GM12878 (cell line): ENCODE results near the gene FBXO33. TPM values are rescaled to one million over a fixed set of nuclear protein-coding genes. Genes with fewer than 3 reads are reported as not detected.

Source experiments
- ATAC-seq: fragments of 200-7000 bp; cut with Tn5 transposase; 3 replicates; pipeline ENCODE4 v1.9.1; 2020; ENCODE audit warnings: mild to moderate bottlenecking, moderate library complexity
- BruUV-seq: library from RNA; stranded (reverse); fragments of 400-500 nt; replicated peaks from 2 replicates; lab custom pipeline; 2021; lab: Mats Ljungman, UMichigan
- CTCF ChIA-PET: fragments of 300-600 bp; sonication (Branson Sonifier 250); formaldehyde crosslinking; extraction: SDS; loops from one replicate; lab custom pipeline; 2021; ENCODE audit warnings: inconsistent platforms; lab: Yijun Ruan, JAX
- POLR2A ChIA-PET: fragments of 350-600 bp; formaldehyde crosslinking; extraction: SDS; loops from one replicate; lab custom pipeline; 2021; ENCODE audit warnings: inconsistent platforms; lab: Charles Lee
- RAD21 ChIA-PET: fragments of 300-600 bp; sonication (Branson Sonifier 250); formaldehyde crosslinking; loops from one replicate; lab custom pipeline; 2023; ENCODE audit warnings: antibody characterized with exemption; ENCODE audit not compliant: unreplicated experiment; lab: Charles Lee
- SMC1A ChIA-PET: fragments of 300-600 bp; sonication (Branson Sonifier 250); formaldehyde crosslinking; loops from one replicate; lab custom pipeline; 2023; ENCODE audit not compliant: unreplicated experiment, uncharacterized antibody; lab: Charles Lee
- DNase-seq: peaks from one replicate; pipeline ENCODE4 v3.0.0-alpha.2; 2011; ENCODE audit warnings: low read depth, low spot score
- FAIRE-seq: peaks from 3 replicates; lab custom pipeline; 2011; peaks lifted over from hg19 to GRCh38; lab: Jason Lieb, UNC
- H2AFZ ChIP-seq: 2 replicates; pipeline ENCODE4 v1.6.0; 2011; ENCODE audit warnings: low read depth, low read length, control low read depth; ENCODE audit not compliant: control insufficient read depth
- H3K27ac ChIP-seq: 2 replicates; pipeline ENCODE4 v1.5.1; 2011; ENCODE audit warnings: control low read depth; ENCODE audit not compliant: control insufficient read depth, insufficient read depth
- H3K27me3 ChIP-seq, 2 experiments: replicated peaks in 1 of 2; 2 replicates each; pipeline versions ENCODE4 v1.6.0 to v1.6.1; 2011; ENCODE audit warnings: low read length in 1 of 2; ENCODE audit not compliant: control insufficient read depth in 2 of 2, insufficient read depth in 2 of 2
- H3K36me3 ChIP-seq, 2 experiments: 2 replicates each; pipeline ENCODE4 v1.5.1; 2011; ENCODE audit warnings: low read length in 1 of 2; ENCODE audit not compliant: control insufficient read depth in 2 of 2, insufficient read depth in 2 of 2
- H3K4me1 ChIP-seq: 2 replicates; pipeline ENCODE4 v1.6.1; 2011; ENCODE audit warnings: mild to moderate bottlenecking, low read length, moderate library complexity, mixed read lengths; ENCODE audit not compliant: control insufficient read depth, insufficient read depth
- H3K4me2 ChIP-seq: 2 replicates; pipeline ENCODE4 v1.6.0; 2011; ENCODE audit warnings: control low read depth; ENCODE audit not compliant: control insufficient read depth, insufficient read depth
- H3K4me3 ChIP-seq: fragments of 200-600 bp; sonication (generic); 2 replicates; pipeline ENCODE4 v1.5.1; 2016
- H3K79me2 ChIP-seq: 2 replicates; pipeline ENCODE4 v1.6.0; 2011; ENCODE audit warnings: low read length; ENCODE audit not compliant: control insufficient read depth, insufficient read depth
- H3K9ac ChIP-seq: 2 replicates; pipeline ENCODE4 v1.8.0; 2011; ENCODE audit warnings: low read length, control low read depth, mixed read lengths; ENCODE audit not compliant: control insufficient read depth, insufficient read depth
- H3K9me3 ChIP-seq: replicated peaks from 3 replicates; pipeline ENCODE4 v1.5.1; 2011; ENCODE audit warnings: mild to moderate bottlenecking, low read length; ENCODE audit not compliant: control insufficient read depth, insufficient read depth
- H4K20me1 ChIP-seq: 2 replicates; pipeline ENCODE4 v1.6.0; 2011; ENCODE audit not compliant: control insufficient read depth, insufficient read depth
- ATF7 ChIP-seq: fragments of 450-650 bp; IDR thresholded peaks from 2 replicates; pipeline ENCODE4 v1.6.1; 2016; ENCODE audit warnings: low read depth, mild to moderate bottlenecking
- BCL11A ChIP-seq: IDR thresholded peaks from 2 replicates; pipeline ENCODE4 v1.6.1; 2011; ENCODE audit warnings: low read depth, low read length
- JUND ChIP-seq: IDR thresholded peaks from 2 replicates; pipeline ENCODE4 v1.6.1; 2012; ENCODE audit warnings: low read depth, mild to moderate bottlenecking, low read length, improper control_type of control experiment, moderate library complexity
- LARP7 ChIP-seq: fragments of 450-650 bp; IDR thresholded peaks from 2 replicates; pipeline ENCODE4 v1.6.1; 2017; ENCODE audit warnings: mild to moderate bottlenecking
- MEF2A ChIP-seq: IDR thresholded peaks from 2 replicates; pipeline ENCODE4 v1.6.1; 2011; ENCODE audit warnings: low read depth, mild to moderate bottlenecking, low read length, moderate library complexity; ENCODE audit not compliant: insufficient read depth
- NBN ChIP-seq: fragments of 450-650 bp; IDR thresholded peaks from 2 replicates; pipeline ENCODE4 v1.6.1; 2016
- RAD21 ChIP-seq: IDR thresholded peaks from 2 replicates; pipeline ENCODE4 v1.6.1; 2011; ENCODE audit warnings: mild to moderate bottlenecking, low read depth, low read length, moderate library complexity; ENCODE audit not compliant: insufficient read depth
- SIN3A ChIP-seq: IDR thresholded peaks from 2 replicates; pipeline ENCODE4 v1.6.1; 2012; ENCODE audit warnings: low read depth, low read length, improper control_type of control experiment
- SMAD1 ChIP-seq: fragments of 450-650 bp; IDR thresholded peaks from 2 replicates; pipeline ENCODE4 v1.6.1; 2018; ENCODE audit warnings: mild to moderate bottlenecking, low read depth; ENCODE audit not compliant: partially characterized antibody
- SRF ChIP-seq, 2 experiments: IDR thresholded peaks; 2 replicates each; pipeline ENCODE4 v1.6.1; 2011; ENCODE audit warnings: low read depth in 2 of 2, low read length in 2 of 2, mild to moderate bottlenecking in 1 of 2, moderate library complexity in 1 of 2
- TBL1XR1 ChIP-seq: IDR thresholded peaks from 2 replicates; pipeline ENCODE4 v1.6.1; 2012; ENCODE audit warnings: low read depth, low read length, improper control_type of control experiment
- WGBS: methylation state at CpG from one replicate; pipeline ENCODE4 v1.1.6; 2016; ENCODE audit warnings: low lambda C conversion rate; ENCODE audit not compliant: insufficient replicate concordance, insufficient coverage; ENCODE audit errors: missing lambda C conversion rate; 5-methylcytosine and 5-hydroxymethylcytosine counted together
- in situ Hi-C: fragments of 300-500 bp; cut with MboI; formaldehyde crosslinking; loops from 9 replicates; pipeline ENCODE4 v1.14.3; 2018; ENCODE audit warnings: mixed read lengths
- intact Hi-C: fragments of 100-400 bp; cut with micrococcal nuclease; formaldehyde crosslinking; loops from one replicate; pipeline ENCODE4 v1.14.2; 2022; ENCODE audit not compliant: unreplicated experiment
- polyA plus RNA-seq, 11 experiments: library from polyadenylated mRNA; depleted of rRNA in 4 of 11; unstranded in 6 of 11; stranded (reverse) in 5 of 11; fragments of >200 nt; fragmentation: Nextera tagmentation in 4 of 11; fragmentation: Illumina TruSeq in 1 of 11; extraction: Ambion mirVana in 4 of 11; extraction: Trizol in 1 of 11; gene quantifications; 1 replicate in 1 of 11; 2 replicates in 10 of 11; pipeline versions ENCODE4 v1.2.1 to v1.2.3, GENCODE V29; 2011 to 2016; ENCODE audit warnings: inconsistent platforms in 2 of 11, missing spikeins in 2 of 11, low read depth in 1 of 11
- total RNA-seq, 4 experiments: library from RNA; depleted of rRNA in 3 of 4; stranded (reverse); fragments of >200 nt in 3 of 4; fragmentation: Illumina TruSeq in 1 of 4; extraction: Trizol in 1 of 4; gene quantifications; 2 replicates each; pipeline versions ENCODE4 v1.2.1 to v1.2.3, GENCODE V29; 2013 to 2021
- TF ChIP-seq, protein P1 (sequence below): fragments of 450-650 bp; IDR thresholded peaks from 2 replicates; pipeline ENCODE4 v1.6.1; 2016; ENCODE audit warnings: mild to moderate bottlenecking

Gene FBXO33
- total and polyA plus RNA-seq, 10 of the 15 experiments (the other 5 are each of a cell fraction or from before 2014, with no cell fraction given): 4.7 to 56.9 (median 19.6) TPM

GRCh38 chr14:39393289-39393688 lies 38.9 kb downstream of the FBXO33 start:
- Histone ChIP-seq H3K36me3 (peaks cover 0 to 3% of the 10 kb centered on the region in 2 experiments; a peak in 3 of 4 replicates), H3K9me3 (no peaks in the 10 kb centered on the region), H3K4me3 (no peak overlapping the region), H3K4me2 (no peak overlapping the region), H3K27me3 (no peaks in the 10 kb centered on the region), H2AFZ (no peak overlapping the region), H3K79me2 (no peaks in the 10 kb centered on the region), H3K27ac (no peak overlapping the region), H3K9ac (no peak overlapping the region), H4K20me1 (no peaks in the 10 kb centered on the region), H3K4me1 (no peaks in the 10 kb centered on the region)
- intact Hi-C loops: no loop called here
- no peak for FAIRE-seq
- CTCF ChIA-PET: interaction anchor here (0.9 to 1.2 kb wide), 2 partner anchors 31 to 76 kb away, joined by 3 read pairs; no protein-coding TSS in a partner anchor
- RAD21 ChIA-PET: interaction anchor here (1.0 kb wide), 1 partner anchor 33 kb away, joined by 3 read pairs; no protein-coding TSS in a partner anchor
- BruUV-seq: no TSS peak
- in situ Hi-C loops: no loop called here
- SMC1A ChIA-PET: interaction anchor here (1.7 to 2.1 kb wide), 2 partner anchors 9 to 12 kb away, joined by 5 to 8 read pairs; no protein-coding TSS in a partner anchor
- no peak for DNase-seq
- POLR2A ChIA-PET: interaction anchor here (0.7 kb wide), 1 partner anchor 99 kb away, joined by 5 read pairs; no protein-coding TSS in a partner anchor
- ATAC-seq: no peak
- 50% methylated on average over 1 of the region's 1 CpG for WGBS
- no peak for TF ChIP-seq NBN
- TF ChIP-seq SRF (IDR thresholded peaks at IDR 0.05; ENCODE audit: low read depth in 2 of 2, low read length in 2 of 2): no peak
- TF ChIP-seq BCL11A: no peak
- TF ChIP-seq ATF7: no peak
- no peak for TF ChIP-seq SMAD1
- no peak for TF ChIP-seq LARP7
- no peak for TF ChIP-seq JUND
- no peak for TF ChIP-seq MEF2A
- TF ChIP-seq TBL1XR1: no peak
- no peak for TF ChIP-seq RAD21
- TF ChIP-seq, protein P1, sequence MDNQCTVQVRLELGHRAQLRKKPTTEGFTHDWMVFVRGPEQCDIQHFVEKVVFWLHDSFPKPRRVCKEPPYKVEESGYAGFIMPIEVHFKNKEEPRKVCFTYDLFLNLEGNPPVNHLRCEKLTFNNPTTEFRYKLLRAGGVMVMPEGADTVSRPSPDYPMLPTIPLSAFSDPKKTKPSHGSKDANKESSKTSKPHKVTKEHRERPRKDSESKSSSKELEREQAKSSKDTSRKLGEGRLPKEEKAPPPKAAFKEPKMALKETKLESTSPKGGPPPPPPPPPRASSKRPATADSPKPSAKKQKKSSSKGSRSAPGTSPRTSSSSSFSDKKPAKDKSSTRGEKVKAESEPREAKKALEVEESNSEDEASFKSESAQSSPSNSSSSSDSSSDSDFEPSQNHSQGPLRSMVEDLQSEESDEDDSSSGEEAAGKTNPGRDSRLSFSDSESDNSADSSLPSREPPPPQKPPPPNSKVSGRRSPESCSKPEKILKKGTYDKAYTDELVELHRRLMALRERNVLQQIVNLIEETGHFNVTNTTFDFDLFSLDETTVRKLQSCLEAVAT: no peak
- TF ChIP-seq SIN3A: no peak
